GM21619 (cell line): ENCODE results near the gene PCOLCE2.
"Not testable (repeated sequence)": the region's sequence is repeated elsewhere in the genome, so short reads cannot be mapped to it uniquely, and the experiment has no call there.

Experiments used
- ATAC-seq: cut with Tn5 transposase; IDR thresholded peaks from one replicate; pipeline ENCODE4 v1.9.1; 2021; ENCODE audit not compliant: unreplicated experiment

PCOLCE2 gene

GRCh38 chr3:142868382-142868781 lies 20.5 kb downstream of the PCOLCE2 start:
- not testable (repeated sequence) for ATAC-seq

- no peak for ATAC-seq
Measured at GRCh38 chr3:142866841-142867631, 21.8 kb downstream of the PCOLCE2 start.

DNA sequence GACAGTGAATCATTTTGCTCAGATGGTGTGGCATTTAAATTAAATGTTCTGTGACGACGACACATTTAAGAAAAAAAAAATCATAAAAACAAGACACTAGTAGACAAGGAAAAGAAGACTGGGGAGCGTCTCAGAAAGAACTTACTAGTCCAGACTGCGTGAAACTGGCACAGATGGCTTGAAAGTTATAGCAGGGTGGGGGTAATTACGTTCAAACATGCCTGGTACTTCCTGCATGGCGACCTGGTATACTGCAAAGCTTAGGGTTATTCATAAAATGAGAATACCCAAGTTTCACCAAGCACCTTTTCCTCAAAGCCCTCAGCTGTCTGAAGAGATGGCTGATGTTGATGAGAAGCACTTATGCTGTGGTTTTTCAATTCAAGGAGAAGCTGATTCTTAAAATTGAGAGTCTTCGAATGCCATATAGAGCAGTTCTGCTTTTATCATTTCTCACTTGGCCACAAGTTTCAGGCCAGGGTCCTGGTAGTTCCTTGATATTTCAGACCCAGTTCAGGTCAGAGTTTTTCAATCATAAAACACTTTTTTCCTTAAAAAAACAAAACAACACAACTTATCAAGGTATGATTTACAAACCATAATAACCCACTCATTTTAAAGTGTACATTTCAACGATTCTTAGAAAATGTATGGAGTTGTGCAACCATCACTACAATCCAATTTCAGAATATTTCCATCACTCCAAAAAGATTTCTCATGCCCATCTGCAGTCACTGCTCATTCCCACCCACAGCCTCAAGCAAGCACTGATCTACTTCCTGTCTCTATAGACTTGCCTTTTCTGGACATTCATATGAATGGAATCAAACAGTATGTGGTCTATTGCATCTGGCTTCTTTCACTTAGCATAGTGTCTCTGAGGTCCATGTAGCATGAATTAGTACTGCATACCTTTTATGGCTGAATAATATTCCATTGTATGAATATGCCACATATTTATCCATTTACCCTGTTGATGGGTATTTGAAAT lies 24.7 kb downstream of the PCOLCE2 start:
- ATAC-seq = no peak

- no peak for ATAC-seq
Measured at GRCh38 chr3:142863010-142863817, 25.7 kb downstream of the PCOLCE2 start.

- ATAC-seq = no peak
Measured at GRCh38 chr3:142861926-142862325, 27.0 kb downstream of the PCOLCE2 start.

- ATAC-seq = no peak
Measured at GRCh38 chr3:142858043-142858442, 30.8 kb downstream of the PCOLCE2 start.

DNA sequence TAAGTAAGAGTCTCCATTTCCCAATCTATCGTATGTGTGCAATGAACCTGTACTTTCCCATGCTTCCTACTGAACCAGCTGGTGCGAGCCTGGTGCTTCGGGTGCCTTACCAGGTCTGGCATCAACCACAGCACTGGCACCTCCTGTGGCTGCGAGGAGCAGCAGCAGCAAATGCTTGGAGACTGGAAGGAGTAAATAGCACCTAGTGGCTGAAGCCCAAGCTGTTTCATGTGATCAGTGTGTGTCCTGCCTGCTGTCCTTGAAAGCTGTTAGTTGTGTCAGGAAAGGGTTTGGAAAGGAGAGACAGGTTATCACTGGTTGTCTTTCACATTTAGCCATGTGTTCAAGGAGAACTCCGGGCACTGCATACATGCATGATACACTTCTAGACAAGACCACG lies 31.8 kb downstream of the PCOLCE2 start:
- ATAC-seq = no peak

DNA sequence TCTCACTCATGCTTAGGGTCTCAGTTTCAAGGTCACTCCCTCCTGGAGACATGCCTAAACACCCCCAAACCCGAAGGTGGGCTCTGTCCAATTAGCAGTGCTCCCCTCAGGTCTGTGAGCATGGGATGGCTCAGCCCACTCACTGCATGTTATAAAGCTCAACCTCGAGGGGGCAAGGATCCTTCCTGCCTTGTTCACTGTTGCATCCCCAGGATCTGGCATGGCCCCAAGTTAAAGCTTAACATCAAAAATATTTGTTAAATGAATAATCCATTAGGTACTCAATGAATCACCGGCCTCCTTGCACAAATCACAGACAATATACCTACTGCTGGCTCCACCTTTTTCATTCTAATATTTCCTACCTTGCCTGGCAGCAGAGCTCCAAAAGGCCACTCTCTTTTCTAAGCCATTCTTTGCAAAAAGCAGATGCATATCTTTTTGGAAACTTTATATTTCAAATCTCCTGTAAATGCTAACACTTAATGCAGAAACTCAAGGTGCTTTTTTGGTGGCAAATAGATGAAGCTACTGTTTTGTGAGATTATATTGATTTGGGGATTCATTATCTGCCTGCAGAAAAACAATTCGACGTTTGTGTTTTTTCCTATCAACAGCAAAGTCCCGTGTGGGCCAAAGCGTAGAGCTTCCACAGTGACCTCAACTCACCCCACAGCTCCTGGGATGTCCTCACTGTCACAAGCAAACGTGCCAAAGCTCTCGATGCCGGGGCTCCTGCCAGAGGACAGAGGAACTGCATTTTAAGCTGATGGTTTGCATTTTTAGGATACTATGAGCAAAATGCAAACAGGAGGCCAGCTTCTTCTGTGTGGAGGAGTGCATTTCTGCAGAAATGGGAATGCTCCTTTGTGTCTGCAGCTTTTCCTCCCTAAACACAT lies 35.4 kb downstream of the PCOLCE2 start:
- ATAC-seq = no peak

DNA sequence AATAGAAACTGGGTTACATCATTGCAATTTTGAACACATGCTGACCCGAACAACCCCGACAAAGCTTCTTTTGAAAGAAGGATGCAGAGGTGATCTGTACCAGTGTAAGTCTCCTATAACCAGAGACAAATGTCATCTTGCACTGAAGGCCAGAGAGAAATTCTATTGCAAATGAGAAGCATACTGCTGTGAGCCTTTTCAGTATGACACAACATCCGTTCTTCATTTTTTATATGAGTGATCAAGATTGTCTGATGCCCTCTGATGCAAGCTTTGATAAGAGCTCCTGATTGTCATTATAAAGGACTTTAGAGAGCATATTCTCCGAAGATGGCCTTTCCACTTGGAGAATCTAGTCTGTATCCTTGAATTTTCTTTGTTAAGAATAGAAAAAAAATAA lies 36.9 kb downstream of the PCOLCE2 start:
- ATAC-seq = no peak

- ATAC-seq = no peak
Measured at GRCh38 chr3:142850395-142851023, 38.4 kb downstream of the PCOLCE2 start.

- no peak for ATAC-seq
Measured at GRCh38 chr3:142849148-142849547, 39.7 kb downstream of the PCOLCE2 start.

- ATAC-seq = no peak
Measured at GRCh38 chr3:142846779-142847577, 41.9 kb downstream of the PCOLCE2 start.

DNA sequence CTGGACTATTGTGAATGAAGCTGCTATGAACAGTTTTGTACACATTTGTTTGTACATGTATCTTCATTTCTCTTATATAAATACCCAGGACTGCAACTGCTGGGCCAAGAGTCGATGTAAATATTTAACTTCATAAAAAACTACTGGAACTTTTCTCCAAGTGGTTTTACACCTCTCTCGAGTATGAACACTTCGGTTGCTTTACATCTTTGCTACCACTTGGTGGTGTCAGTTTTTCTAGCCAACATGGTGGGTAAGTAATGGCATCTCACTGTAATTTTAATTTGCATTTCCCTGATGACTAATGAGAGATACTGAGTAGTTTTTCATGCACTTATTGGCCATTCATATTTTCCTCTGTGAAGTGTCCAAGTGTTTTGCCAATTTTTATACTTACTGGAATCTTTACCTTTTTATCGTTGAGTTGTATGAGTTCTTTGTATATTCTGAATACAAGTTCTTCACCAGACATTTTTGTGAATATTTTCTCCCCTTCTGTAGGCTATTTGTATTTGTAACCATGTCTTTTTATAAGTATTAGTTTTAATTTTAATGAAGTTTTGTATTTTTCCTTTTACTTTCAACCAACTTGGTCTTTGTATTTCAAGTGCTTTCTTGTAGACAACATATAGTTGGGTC lies 44.4 kb downstream of the PCOLCE2 start:
- peak; percentile 77 for ATAC-seq

GRCh38 chr3:142839831-142840230 lies 49.1 kb downstream of the PCOLCE2 start:
- ATAC-seq = no peak

DNA sequence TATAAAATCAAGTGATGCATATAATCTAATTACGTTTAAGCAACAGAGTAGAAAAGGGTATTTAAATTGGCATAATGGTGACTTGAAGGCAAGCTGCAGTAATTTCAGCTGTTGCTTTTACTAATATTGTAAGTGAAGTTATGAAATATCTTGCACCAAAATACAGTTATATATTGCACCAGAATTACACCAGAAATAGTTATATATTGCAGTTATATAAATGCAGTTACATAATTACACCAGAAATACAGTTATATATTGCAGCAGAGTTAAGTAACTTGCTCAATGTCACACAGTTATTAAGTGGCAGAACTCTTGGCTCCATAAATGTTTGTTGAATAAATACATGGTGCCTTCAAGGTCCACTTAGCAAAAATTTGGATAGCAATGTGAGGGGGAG lies 51.4 kb downstream of the PCOLCE2 start:
- no peak for ATAC-seq

DNA sequence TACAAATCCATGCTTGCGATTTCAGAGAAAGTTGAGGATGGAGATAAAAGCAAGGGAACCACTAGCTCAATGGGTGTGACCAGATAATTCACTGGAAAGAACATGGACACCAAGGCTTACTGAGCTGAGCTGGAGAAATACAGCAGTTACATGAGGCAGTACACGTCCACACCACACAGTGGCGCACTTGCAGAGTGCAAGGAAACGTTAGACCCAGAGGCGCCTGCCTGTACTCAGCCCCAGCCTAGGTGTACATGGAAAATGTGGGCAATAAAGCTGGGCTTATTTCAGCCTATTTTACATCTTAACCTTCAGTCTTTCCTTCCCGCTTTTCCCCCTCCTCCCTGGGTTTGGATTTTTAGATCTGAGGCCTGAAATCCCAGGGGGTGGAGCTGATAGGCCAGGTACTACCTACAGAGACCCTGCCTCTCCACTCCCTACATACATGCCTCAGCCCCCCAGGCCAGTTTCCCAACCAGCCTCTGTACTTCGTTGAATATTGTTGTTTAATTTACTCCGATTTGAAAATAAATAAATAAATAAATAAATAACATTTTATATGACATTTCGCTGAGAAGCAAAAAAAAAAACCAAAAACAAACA lies 60.1 kb downstream of the PCOLCE2 start:
- peak; percentile 99 for ATAC-seq

- no peak for ATAC-seq
Measured at GRCh38 chr3:142819179-142819578, 69.7 kb downstream of the PCOLCE2 start.

DNA sequence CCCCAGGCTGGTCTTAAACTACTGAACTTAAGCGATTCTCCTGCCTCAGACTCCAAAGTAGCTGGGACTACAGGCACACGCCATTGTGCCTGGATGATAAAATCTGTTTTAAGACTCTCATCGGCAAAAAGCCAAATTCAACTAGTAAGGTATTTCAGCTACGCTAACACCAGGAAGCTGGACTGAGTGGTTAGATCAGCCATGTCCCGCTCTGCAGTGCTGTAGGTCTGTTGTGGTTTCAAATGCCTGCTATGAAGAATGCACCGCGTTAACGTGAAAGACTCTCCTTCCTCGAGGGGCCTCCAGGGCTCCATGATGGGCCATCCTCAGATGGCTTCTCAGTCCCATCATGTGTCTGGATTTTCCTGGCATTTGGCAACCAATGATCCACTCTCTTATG lies 70.2 kb downstream of the PCOLCE2 start:
- ATAC-seq = no peak
